Measurements from ENCODE around the gene RGS6.

DNA sequence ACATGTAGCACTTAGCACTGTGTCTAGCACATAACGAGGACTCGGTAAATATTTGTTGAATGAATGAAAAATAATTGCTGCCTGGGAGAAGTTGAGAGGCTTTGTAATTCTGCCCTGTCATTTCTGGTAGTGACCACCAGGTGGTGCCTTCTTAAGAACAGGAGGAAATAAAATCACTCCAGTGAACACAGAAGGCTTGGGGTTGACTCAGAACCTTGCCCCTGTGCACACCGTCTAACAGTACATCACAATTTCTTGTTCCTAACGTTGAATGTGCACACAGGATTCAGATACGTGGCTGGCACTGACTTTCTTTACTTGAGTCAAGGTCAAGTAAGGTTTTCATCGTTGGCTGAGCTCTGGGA lies 91.8 kb downstream of the RGS6 start:
- TF ChIP-seq GATA2 (IDR thresholded peaks at IDR 0.05; ENCODE audit: low read depth, low read length), result no peak
- no peak for TF ChIP-seq GATA3 (IDR thresholded peaks at IDR 0.05; ENCODE audit: low read depth, low read length)
